ENCODE results near the gene CDCA4.

DNA sequence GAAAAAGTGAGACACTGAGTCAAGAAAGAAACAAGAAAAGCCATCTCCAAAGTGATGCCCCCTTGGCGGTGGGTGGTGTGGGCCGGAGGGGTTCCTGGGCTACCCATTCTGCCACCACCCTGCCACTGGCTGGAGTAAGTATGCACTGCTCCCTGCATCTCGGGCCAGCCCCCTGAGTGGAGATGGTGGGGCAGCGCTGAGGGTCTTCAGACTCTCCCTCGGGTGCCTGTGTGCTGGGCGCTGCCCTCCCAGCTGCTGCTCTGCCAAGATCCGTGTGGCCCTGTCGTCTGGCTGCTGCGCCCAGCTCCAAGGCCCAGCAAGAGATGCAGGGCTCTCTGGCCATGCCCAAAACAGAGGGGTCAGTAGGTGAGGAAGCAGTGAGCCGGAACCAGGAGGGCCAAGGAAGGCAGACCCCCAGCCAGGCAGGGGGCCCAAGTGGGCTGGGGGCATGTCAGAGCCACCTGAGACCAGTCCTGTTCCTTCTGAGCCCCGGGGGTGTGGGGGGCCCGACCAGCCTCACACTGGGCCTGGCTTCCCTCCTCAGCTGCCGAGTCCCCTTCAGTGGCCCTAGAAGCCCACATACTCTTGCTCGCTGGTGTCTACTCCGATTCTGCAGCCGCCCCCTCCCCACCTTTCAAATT lies 39.2 kb upstream of the CDCA4 start:
- TF ChIP-seq, protein P1, sequence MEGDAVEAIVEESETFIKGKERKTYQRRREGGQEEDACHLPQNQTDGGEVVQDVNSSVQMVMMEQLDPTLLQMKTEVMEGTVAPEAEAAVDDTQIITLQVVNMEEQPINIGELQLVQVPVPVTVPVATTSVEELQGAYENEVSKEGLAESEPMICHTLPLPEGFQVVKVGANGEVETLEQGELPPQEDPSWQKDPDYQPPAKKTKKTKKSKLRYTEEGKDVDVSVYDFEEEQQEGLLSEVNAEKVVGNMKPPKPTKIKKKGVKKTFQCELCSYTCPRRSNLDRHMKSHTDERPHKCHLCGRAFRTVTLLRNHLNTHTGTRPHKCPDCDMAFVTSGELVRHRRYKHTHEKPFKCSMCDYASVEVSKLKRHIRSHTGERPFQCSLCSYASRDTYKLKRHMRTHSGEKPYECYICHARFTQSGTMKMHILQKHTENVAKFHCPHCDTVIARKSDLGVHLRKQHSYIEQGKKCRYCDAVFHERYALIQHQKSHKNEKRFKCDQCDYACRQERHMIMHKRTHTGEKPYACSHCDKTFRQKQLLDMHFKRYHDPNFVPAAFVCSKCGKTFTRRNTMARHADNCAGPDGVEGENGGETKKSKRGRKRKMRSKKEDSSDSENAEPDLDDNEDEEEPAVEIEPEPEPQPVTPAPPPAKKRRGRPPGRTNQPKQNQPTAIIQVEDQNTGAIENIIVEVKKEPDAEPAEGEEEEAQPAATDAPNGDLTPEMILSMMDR (IDR thresholded peaks at IDR 0.05; ENCODE audit: low read depth, low read length) = no peak
- TF ChIP-seq POLR2A (IDR thresholded peaks at IDR 0.05; ENCODE audit: extremely low read depth, insufficient read length) = no peak
- TF ChIP-seq MYC (IDR thresholded peaks at IDR 0.05; ENCODE audit: low read depth, low read length) = no peak
- TF ChIP-seq, protein P2, sequence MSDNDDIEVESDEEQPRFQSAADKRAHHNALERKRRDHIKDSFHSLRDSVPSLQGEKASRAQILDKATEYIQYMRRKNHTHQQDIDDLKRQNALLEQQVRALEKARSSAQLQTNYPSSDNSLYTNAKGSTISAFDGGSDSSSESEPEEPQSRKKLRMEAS (IDR thresholded peaks at IDR 0.05; ENCODE audit: low read depth, low read length) = no peak

All from NB4 (cell line).